Activated T-helper 1 cell treated with anti-CD3 and anti-CD28 coated beads, Interleukin-2, amount 50 U/mL, for 16 hours (primary cell): ENCODE results near the gene IL17A.

ENCODE experiments used
- DNase-seq, 2 donors: peaks; one replicate each; pipeline ENCODE4 v3.0.0-alpha.2; 2020; ENCODE audit warnings: low read depth in 1 of 2, low spot score in 1 of 2

IL17A gene

GRCh38 chr6:52210227-52210626 is 24.1 kb downstream of the IL17A start:
- no peak for DNase-seq

GRCh38 chr6:52213127-52213526 is 27.0 kb downstream of the IL17A start:
- DNase-seq: no peak

- DNase-seq: no peak
Measured at GRCh38 chr6:52215787-52216186, 29.6 kb downstream of the IL17A start.

- DNase-seq: no peak
Measured at GRCh38 chr6:52216932-52217575, 30.9 kb downstream of the IL17A start.

- DNase-seq: no peak
Measured at GRCh38 chr6:52217761-52218160, 31.6 kb downstream of the IL17A start.

- no peak for DNase-seq
Measured at GRCh38 chr6:52221302-52221701, 35.1 kb downstream of the IL17A start.

- DNase-seq: peak in 1 of 2 donors; percentile 19
Measured at GRCh38 chr6:52227495-52227894, 41.3 kb downstream of the IL17A start.

- no peak for DNase-seq
Measured at GRCh38 chr6:52230685-52231084, 44.5 kb downstream of the IL17A start.

- DNase-seq: no peak
Measured at GRCh38 chr6:52231406-52232127, 45.4 kb downstream of the IL17A start.

- no peak for DNase-seq
Measured at GRCh38 chr6:52233005-52233404, 46.8 kb downstream of the IL17A start.

- no peak for DNase-seq
Measured at GRCh38 chr6:52233975-52234823, 48.0 kb downstream of the IL17A start.
